Ovary (tissue), 9 donors: Measurements from ENCODE around the gene ZNF470. TPM values are rescaled to one million over a fixed set of nuclear protein-coding genes. Genes with fewer than 3 reads are reported as not detected.

Source experiments
- DNase-seq, 5 donors: peaks; one replicate each; pipeline ENCODE4 v3.0.0-alpha.2; 2019 to 2020
- H3K27ac ChIP-seq, 2 donors: fragments of 200-600 bp; one replicate each; pipeline versions ENCODE4 v1.5.1 to v1.8.0; 2019 to 2022
- H3K27me3 ChIP-seq: fragments of 200-600 bp; one replicate; pipeline ENCODE4 v1.8.0; 2022
- H3K36me3 ChIP-seq: fragments of 200-600 bp; sonication (generic); one replicate; pipeline ENCODE4 v1.5.1; 2019
- H3K4me1 ChIP-seq: one replicate; pipeline ENCODE4 v1.8.1; 2013; ENCODE audit warnings: mild to moderate bottlenecking, moderate library complexity; ENCODE audit not compliant: insufficient read depth
- H3K4me3 ChIP-seq: fragments of 200-600 bp; sonication (generic); one replicate; pipeline ENCODE4 v1.5.1; 2017
- H3K9me3 ChIP-seq, 2 donors: fragments of 200-600 bp in 1 of 2; sonication (generic) in 1 of 2; one replicate each; pipeline versions ENCODE4 v1.5.1 to v1.8.1; 2013 to 2019; ENCODE audit warnings: mild to moderate bottlenecking in 1 of 2, moderate library complexity in 1 of 2
- EP300 ChIP-seq: sonication (generic); formaldehyde crosslinking; IDR thresholded peaks from one replicate; pipeline ENCODE4 v1.6.1; 2017; ENCODE audit warnings: antibody characterized with exemption
- POLR2A ChIP-seq: fragments of 450-650 bp; IDR thresholded peaks from one replicate; pipeline ENCODE4 v1.6.1; 2017; ENCODE audit warnings: antibody characterized with exemption, mild to moderate bottlenecking, moderate library complexity
- WGBS, 3 donors: extraction: QIAGEN DNeasy Blood & Tissue Kit in 1 of 3; methylation state at CpG; one replicate each; pipeline versions ENCODE4 v1.1.5 to v1.1.7; 2013 to 2017; 5-methylcytosine and 5-hydroxymethylcytosine counted together
- intact Hi-C, 4 donors: fragments of 100-400 bp; cut with DNase I; formaldehyde crosslinking; loops; one replicate each; pipeline versions ENCODE4 v1.11.0 to v1.15.1; 2022 to 2023
- polyA plus RNA-seq, 2 donors: library from polyadenylated mRNA; stranded (reverse); fragments of 200-250 nt in 1 of 2; fragments of 350-450 nt in 1 of 2; fragmentation: Illumina TruSeq in 1 of 2; extraction: RNeasy Lipid Tissue Mini Kit (QIAGEN cat#74804) in 1 of 2; gene quantifications; one replicate each; pipeline ENCODE4 v1.2.3, GENCODE V29; 2013 to 2014
- total RNA-seq, 7 donors: library from RNA; depleted of rRNA in 2 of 7; stranded (reverse); fragments of >200 nt in 2 of 7; fragmentation: NEBNext Ultra II Directional in 3 of 7; extraction: Animal tissue kit (Norgen Biotek cat#: 25700) in 3 of 7; gene quantifications; one replicate each; pipeline versions ENCODE4 v1.1.0 to v1.2.4, GENCODE V29; 2016 to 2023
- TF ChIP-seq, protein P1 (sequence below), 3 donors: fragments of 450-650 bp in 2 of 3; fragments of 200-600 bp in 1 of 3; IDR thresholded peaks; one replicate each; pipeline versions ENCODE4 v1.5.1 to v1.8.0; 2016 to 2022; ENCODE audit warnings: antibody characterized with exemption in 3 of 3, mild to moderate bottlenecking in 1 of 3
- donor health status: DM: no; HTN: no; CAD: no; lungs with moderate emphysema.
- donor health status: DM: no; HTN: no; CAD: no.
- donor health status: Bipolar disorder and iron deficiency.
- donor health status: DM: yes; HTN: yes; CAD: no.
- donor health status: DM: no; HTN: no; CAD: no.
- donor health status: DM: yes; HTN: yes; CAD: no.

Gene ZNF470
- total and polyA plus RNA-seq, 9 donors = 1.7 to 7.8 (median 5.4) TPM

DNA sequence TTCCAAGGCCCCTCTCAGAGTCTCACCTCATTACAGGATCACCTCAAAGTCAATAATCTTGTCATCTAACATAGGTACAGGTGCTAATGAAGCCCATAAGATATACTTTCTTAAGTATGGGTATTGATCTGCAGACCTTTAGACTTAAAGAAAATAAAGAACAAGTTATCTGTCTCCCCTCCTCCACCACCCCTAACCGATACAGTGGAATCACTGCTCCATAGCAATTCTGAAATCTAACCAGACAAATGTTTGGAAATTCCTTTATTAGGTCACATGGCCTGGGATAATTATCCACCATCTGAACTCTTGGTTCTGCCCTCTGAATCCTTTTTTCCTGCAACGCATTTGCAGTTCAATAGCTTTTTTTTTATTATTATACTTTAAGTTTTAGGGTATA, 4.5 kb upstream of the ZNF470 start:
- no peak for TF ChIP-seq POLR2A
- TF ChIP-seq, protein P1, sequence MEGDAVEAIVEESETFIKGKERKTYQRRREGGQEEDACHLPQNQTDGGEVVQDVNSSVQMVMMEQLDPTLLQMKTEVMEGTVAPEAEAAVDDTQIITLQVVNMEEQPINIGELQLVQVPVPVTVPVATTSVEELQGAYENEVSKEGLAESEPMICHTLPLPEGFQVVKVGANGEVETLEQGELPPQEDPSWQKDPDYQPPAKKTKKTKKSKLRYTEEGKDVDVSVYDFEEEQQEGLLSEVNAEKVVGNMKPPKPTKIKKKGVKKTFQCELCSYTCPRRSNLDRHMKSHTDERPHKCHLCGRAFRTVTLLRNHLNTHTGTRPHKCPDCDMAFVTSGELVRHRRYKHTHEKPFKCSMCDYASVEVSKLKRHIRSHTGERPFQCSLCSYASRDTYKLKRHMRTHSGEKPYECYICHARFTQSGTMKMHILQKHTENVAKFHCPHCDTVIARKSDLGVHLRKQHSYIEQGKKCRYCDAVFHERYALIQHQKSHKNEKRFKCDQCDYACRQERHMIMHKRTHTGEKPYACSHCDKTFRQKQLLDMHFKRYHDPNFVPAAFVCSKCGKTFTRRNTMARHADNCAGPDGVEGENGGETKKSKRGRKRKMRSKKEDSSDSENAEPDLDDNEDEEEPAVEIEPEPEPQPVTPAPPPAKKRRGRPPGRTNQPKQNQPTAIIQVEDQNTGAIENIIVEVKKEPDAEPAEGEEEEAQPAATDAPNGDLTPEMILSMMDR (IDR thresholded peaks at IDR 0.05) = no peak
- TF ChIP-seq EP300 = no peak

DNA sequence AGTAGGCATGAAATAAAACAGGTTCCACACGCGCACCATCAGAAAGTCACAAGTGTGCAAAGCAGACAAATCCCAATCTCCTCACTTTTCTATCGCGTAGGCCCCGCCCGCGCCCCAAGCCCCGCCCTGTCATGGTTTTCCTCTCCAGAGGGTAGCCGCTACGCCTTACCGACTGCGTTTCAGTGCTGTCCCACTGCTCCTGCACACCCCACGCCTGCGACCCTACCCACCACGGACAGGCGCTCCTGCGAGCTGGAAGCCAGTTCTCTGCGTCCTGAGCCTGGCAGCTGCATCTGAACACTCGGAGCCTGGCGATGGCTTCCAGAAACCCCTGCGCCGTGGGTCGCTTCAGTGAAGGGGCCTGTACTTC, 379 bp upstream of the ZNF470 start:
- Histone ChIP-seq H3K9me3 (peaks cover under 1 to 32% of the 10 kb centered on the region in 2 donors), H3K36me3 (no peaks in the 10 kb centered on the region), H3K27ac (peak overlapping the region in 1 of 2 donors; percentile 52), H3K4me1 (peaks cover 9% of the 10 kb centered on the region), H3K4me3 (peak overlapping the region; percentile 86), H3K27me3 (no peaks in the 10 kb centered on the region)
- peak in 3 of 5 donors; percentile 35 to 68 (median 54) for DNase-seq
- WGBS, 3 donors = 1% methylated on average over 23 of the region's 23 CpGs
- no peak for TF ChIP-seq EP300
- intact Hi-C loops = no loop called here

More for the DNA sequence above, 4.5 kb upstream of the ZNF470 start:
- Histone ChIP-seq H3K4me3 (no peak overlapping the region), H3K27me3 (no peaks in the 10 kb centered on the region), H3K9me3 (peaks cover 5 to 24% of the 10 kb centered on the region in 2 donors), H3K27ac (no peak overlapping the region), H3K4me1 (peaks cover 3% of the 10 kb centered on the region), H3K36me3 (no peaks in the 10 kb centered on the region)
- intact Hi-C loops = no loop called here
- WGBS, 3 donors = 92 to 97% (median 97%) methylated on average over 2 of the region's 2 CpGs
- DNase-seq = no peak

DNA sequence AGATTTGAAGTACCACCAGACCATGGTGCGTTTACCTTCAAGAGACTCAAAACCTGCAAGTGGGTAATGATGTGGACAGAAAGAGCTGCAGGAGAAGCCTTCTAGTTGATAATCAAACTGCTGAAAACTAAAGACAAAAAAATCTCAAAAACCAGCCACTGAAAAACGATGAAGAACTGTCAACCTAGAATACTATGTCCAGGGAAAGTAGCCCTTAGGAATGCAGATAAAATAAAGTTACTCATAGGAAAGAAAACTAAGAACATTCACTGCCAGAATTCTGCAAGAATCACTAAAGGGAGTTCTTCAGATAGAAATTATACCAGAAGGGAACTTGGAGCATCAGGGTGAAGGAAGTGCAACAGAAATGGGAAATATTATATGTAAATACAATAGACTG, 5.3 kb downstream of the ZNF470 start:
- Histone ChIP-seq H3K36me3 (peaks cover 6% of the 10 kb centered on the region), H3K4me3 (no peak overlapping the region), H3K27me3 (no peaks in the 10 kb centered on the region), H3K9me3 (peaks cover 9 to 55% of the 10 kb centered on the region in 2 donors), H3K4me1 (peaks cover 7% of the 10 kb centered on the region), H3K27ac (no peak overlapping the region)
- DNase-seq = no peak
- 49 to 50% (median 50%) methylated on average over 2 of the region's 2 CpGs for WGBS, 3 donors
- intact Hi-C loops = no loop called here
- no peak for TF ChIP-seq POLR2A
- TF ChIP-seq, protein P1 (IDR thresholded peaks at IDR 0.05) = no peak
- no peak for TF ChIP-seq EP300

DNA sequence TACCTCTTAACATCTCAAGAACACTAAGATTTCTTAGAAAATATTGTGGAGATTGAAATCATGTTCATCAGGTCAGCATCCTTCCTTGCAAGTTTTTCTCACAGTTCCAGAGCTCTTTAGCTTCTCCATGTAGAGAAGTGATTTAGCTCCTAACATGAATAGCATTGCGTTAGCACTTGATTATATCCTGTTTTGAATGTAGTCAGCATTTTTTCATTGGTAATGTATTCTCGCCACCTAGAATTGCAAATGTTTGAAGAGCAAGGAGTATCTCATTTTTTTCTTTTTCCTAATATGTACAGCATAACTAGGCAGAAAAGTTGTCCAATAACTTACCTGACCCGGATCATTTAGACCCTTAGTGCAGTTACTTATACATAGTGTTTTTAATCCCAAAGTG, 6.6 kb downstream of the ZNF470 start:
- no peaks in the 10 kb centered on the region for H3K27me3 ChIP-seq
- H3K9me3 ChIP-seq = peaks cover 15 to 66% of the 10 kb centered on the region in 2 donors
- H3K36me3 ChIP-seq = peaks cover 6% of the 10 kb centered on the region
- H3K4me3 ChIP-seq = no peak overlapping the region
- WGBS, 3 donors = 97 to 99% (median 98%) methylated on average over 3 of the region's 3 CpGs
- intact Hi-C loops = no loop called here
- TF ChIP-seq EP300 = no peak
- TF ChIP-seq, protein P1 (IDR thresholded peaks at IDR 0.05) = no peak
- TF ChIP-seq POLR2A = no peak
- H3K4me1 ChIP-seq = no peaks in the 10 kb centered on the region
- no peak overlapping the region for H3K27ac ChIP-seq
- DNase-seq = no peak

DNA sequence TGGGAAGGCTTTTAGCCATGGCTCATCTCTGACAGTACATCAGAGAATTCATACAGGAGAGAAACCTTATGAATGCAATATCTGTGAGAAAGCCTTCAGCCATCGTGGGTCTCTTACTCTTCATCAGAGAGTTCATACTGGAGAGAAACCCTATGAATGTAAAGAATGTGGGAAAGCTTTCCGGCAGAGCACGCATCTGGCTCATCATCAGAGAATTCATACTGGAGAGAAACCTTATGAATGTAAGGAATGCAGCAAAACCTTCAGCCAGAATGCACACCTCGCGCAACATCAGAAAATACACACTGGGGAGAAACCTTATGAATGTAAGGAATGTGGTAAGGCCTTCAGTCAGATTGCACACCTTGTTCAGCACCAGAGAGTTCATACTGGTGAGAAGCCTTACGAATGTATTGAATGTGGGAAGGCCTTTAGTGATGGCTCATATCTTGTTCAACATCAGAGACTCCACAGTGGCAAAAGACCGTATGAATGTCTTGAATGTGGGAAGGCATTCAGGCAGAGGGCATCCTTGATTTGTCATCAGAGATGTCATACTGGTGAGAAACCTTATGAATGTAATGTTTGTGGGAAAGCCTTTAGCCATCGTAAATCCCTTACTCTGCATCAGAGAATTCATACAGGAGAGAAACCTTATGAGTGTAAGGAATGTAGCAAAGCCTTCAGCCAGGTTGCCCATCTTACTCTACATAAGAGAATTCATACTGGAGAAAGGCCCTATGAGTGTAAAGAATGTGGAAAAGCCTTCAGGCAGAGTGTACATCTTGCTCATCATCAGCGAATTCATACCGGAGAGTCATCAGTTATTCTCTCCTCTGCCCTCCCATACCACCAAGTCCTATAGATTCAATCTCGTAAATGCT, 10.7 kb downstream of the ZNF470 start:
- no peak for TF ChIP-seq POLR2A
- DNase-seq = no peak
- H3K36me3 ChIP-seq = peaks cover 6% of the 10 kb centered on the region
- intact Hi-C loops = no loop called here
- peaks cover 15 to 52% of the 10 kb centered on the region in 2 donors for H3K9me3 ChIP-seq
- H3K4me3 ChIP-seq = no peak overlapping the region
- H3K27me3 ChIP-seq = no peaks in the 10 kb centered on the region
- no peak overlapping the region for H3K27ac ChIP-seq
- H3K4me1 ChIP-seq = no peaks in the 10 kb centered on the region
- WGBS, 3 donors = 96 to 98% (median 97%) methylated on average over 11 of the region's 11 CpGs
